ENCODE results near the gene SOX6. TPM values are rescaled to one million over a fixed set of nuclear protein-coding genes. Genes with fewer than 3 reads are reported as not detected.

The SOX6 gene
- total RNA-seq, 1 experiment from 2014 or later, result not detected

- no peak overlapping the region for H3K4me3 ChIP-seq (ENCODE audit: low read length)
- H3K27me3 ChIP-seq (ENCODE audit: low read length), result no peaks in the 10 kb centered on the region
- H3K36me3 ChIP-seq (ENCODE audit: insufficient read depth, low read length), result no peaks in the 10 kb centered on the region
- no peaks in the 10 kb centered on the region for H3K9me3 ChIP-seq (ENCODE audit: low read length)
- peaks cover 6% of the 10 kb centered on the region for H3K4me1 ChIP-seq (ENCODE audit: low read length)
- H4K20me1 ChIP-seq (ENCODE audit: insufficient read depth, low read depth, low read length), result no peaks in the 10 kb centered on the region
- H3K9me2 ChIP-seq (replicated peaks; ENCODE audit: insufficient read depth, low read length), result no peaks in the 10 kb centered on the region
- H2AFZ ChIP-seq (ENCODE audit: low read length), result no peak overlapping the region
- no peak for DNase-seq
- H3K9ac ChIP-seq (ENCODE audit: low read length), result no peak overlapping the region
- H3K27ac ChIP-seq (ENCODE audit: low read length), result no peak overlapping the region
- no peaks in the 10 kb centered on the region for H3K79me2 ChIP-seq (ENCODE audit: low read length)
- no peak overlapping the region for H3K4me2 ChIP-seq (ENCODE audit: low read depth, low read length, poor library complexity, severe bottlenecking)
Observed at GRCh38 chr11:16186680-16187079, 169.7 kb downstream of the SOX6 start.

GRCh38 chr11:16185042-16185441, 171.3 kb downstream of the SOX6 start:
- no peak overlapping the region for H3K27ac ChIP-seq (ENCODE audit: low read length)
- H3K27me3 ChIP-seq (ENCODE audit: low read length), result no peaks in the 10 kb centered on the region
- H4K20me1 ChIP-seq (ENCODE audit: insufficient read depth, low read depth, low read length), result no peaks in the 10 kb centered on the region
- no peaks in the 10 kb centered on the region for H3K36me3 ChIP-seq (ENCODE audit: insufficient read depth, low read length)
- DNase-seq, result no peak
- no peaks in the 10 kb centered on the region for H3K4me1 ChIP-seq (ENCODE audit: low read length)
- H3K4me2 ChIP-seq (ENCODE audit: low read depth, low read length, poor library complexity, severe bottlenecking), result no peak overlapping the region
- no peaks in the 10 kb centered on the region for H3K79me2 ChIP-seq (ENCODE audit: low read length)
- no peaks in the 10 kb centered on the region for H3K9me3 ChIP-seq (ENCODE audit: low read length)
- H2AFZ ChIP-seq (ENCODE audit: low read length), result no peak overlapping the region
- H3K9me2 ChIP-seq (replicated peaks; ENCODE audit: insufficient read depth, low read length), result no peaks in the 10 kb centered on the region
- H3K4me3 ChIP-seq (ENCODE audit: low read length), result no peak overlapping the region
- no peak overlapping the region for H3K9ac ChIP-seq (ENCODE audit: low read length)

- no peak overlapping the region for H3K27ac ChIP-seq (ENCODE audit: low read length)
- no peak overlapping the region for H3K4me3 ChIP-seq (ENCODE audit: low read length)
- no peaks in the 10 kb centered on the region for H3K4me1 ChIP-seq (ENCODE audit: low read length)
- no peaks in the 10 kb centered on the region for H3K9me2 ChIP-seq (replicated peaks; ENCODE audit: insufficient read depth, low read length)
- DNase-seq, result no peak
- H3K9ac ChIP-seq (ENCODE audit: low read length), result no peak overlapping the region
- no peaks in the 10 kb centered on the region for H3K9me3 ChIP-seq (ENCODE audit: low read length)
- no peaks in the 10 kb centered on the region for H3K27me3 ChIP-seq (ENCODE audit: low read length)
- no peaks in the 10 kb centered on the region for H4K20me1 ChIP-seq (ENCODE audit: insufficient read depth, low read depth, low read length)
- H3K4me2 ChIP-seq (ENCODE audit: low read depth, low read length, poor library complexity, severe bottlenecking), result no peak overlapping the region
- H3K36me3 ChIP-seq (ENCODE audit: insufficient read depth, low read length), result no peaks in the 10 kb centered on the region
- no peaks in the 10 kb centered on the region for H3K79me2 ChIP-seq (ENCODE audit: low read length)
- no peak overlapping the region for H2AFZ ChIP-seq (ENCODE audit: low read length)
Observed at GRCh38 chr11:16184588-16184987, 171.8 kb downstream of the SOX6 start.

- DNase-seq, result no peak
- Histone ChIP-seq H3K36me3 (ENCODE audit: insufficient read depth, low read length) (no peaks in the 10 kb centered on the region), H3K4me2 (ENCODE audit: low read depth, low read length, poor library complexity, severe bottlenecking) (no peak overlapping the region), H3K4me1 (ENCODE audit: low read length) (no peaks in the 10 kb centered on the region), H3K79me2 (ENCODE audit: low read length) (no peaks in the 10 kb centered on the region), H3K27me3 (ENCODE audit: low read length) (no peaks in the 10 kb centered on the region), H3K4me3 (ENCODE audit: low read length) (no peak overlapping the region), H3K27ac (ENCODE audit: low read length) (no peak overlapping the region), H3K9me2 (replicated peaks; ENCODE audit: insufficient read depth, low read length) (no peaks in the 10 kb centered on the region), H3K9me3 (ENCODE audit: low read length) (no peaks in the 10 kb centered on the region), H3K9ac (ENCODE audit: low read length) (no peak overlapping the region), H2AFZ (ENCODE audit: low read length) (no peak overlapping the region), H4K20me1 (ENCODE audit: insufficient read depth, low read depth, low read length) (no peaks in the 10 kb centered on the region)
Observed at GRCh38 chr11:16182553-16182952, 173.8 kb downstream of the SOX6 start.

- Histone ChIP-seq H4K20me1 (ENCODE audit: insufficient read depth, low read depth, low read length) (no peaks in the 10 kb centered on the region), H3K4me3 (ENCODE audit: low read length) (no peak overlapping the region), H3K9ac (ENCODE audit: low read length) (no peak overlapping the region), H3K9me3 (ENCODE audit: low read length) (no peaks in the 10 kb centered on the region), H2AFZ (ENCODE audit: low read length) (no peak overlapping the region), H3K9me2 (replicated peaks; ENCODE audit: insufficient read depth, low read length) (no peaks in the 10 kb centered on the region), H3K79me2 (ENCODE audit: low read length) (no peaks in the 10 kb centered on the region), H3K4me1 (ENCODE audit: low read length) (no peaks in the 10 kb centered on the region), H3K27ac (ENCODE audit: low read length) (no peak overlapping the region), H3K36me3 (ENCODE audit: insufficient read depth, low read length) (no peaks in the 10 kb centered on the region), H3K27me3 (ENCODE audit: low read length) (no peaks in the 10 kb centered on the region), H3K4me2 (ENCODE audit: low read depth, low read length, poor library complexity, severe bottlenecking) (no peak overlapping the region)
- DNase-seq, result no peak
Observed at GRCh38 chr11:16180868-16181267, 175.5 kb downstream of the SOX6 start.

GRCh38 chr11:16179676-16180075, 176.7 kb downstream of the SOX6 start:
- DNase-seq, result no peak
- H2AFZ ChIP-seq (ENCODE audit: low read length), result no peak overlapping the region
- H3K36me3 ChIP-seq (ENCODE audit: insufficient read depth, low read length), result no peaks in the 10 kb centered on the region
- no peak overlapping the region for H3K4me2 ChIP-seq (ENCODE audit: low read depth, low read length, poor library complexity, severe bottlenecking)
- no peaks in the 10 kb centered on the region for H3K9me3 ChIP-seq (ENCODE audit: low read length)
- H3K4me1 ChIP-seq (ENCODE audit: low read length), result no peaks in the 10 kb centered on the region
- H3K9ac ChIP-seq (ENCODE audit: low read length), result no peak overlapping the region
- H3K9me2 ChIP-seq (replicated peaks; ENCODE audit: insufficient read depth, low read length), result no peaks in the 10 kb centered on the region
- no peaks in the 10 kb centered on the region for H3K27me3 ChIP-seq (ENCODE audit: low read length)
- H3K4me3 ChIP-seq (ENCODE audit: low read length), result no peak overlapping the region
- no peaks in the 10 kb centered on the region for H4K20me1 ChIP-seq (ENCODE audit: insufficient read depth, low read depth, low read length)
- H3K79me2 ChIP-seq (ENCODE audit: low read length), result no peaks in the 10 kb centered on the region
- H3K27ac ChIP-seq (ENCODE audit: low read length), result no peak overlapping the region

- H3K27me3 ChIP-seq (ENCODE audit: low read length), result no peaks in the 10 kb centered on the region
- no peaks in the 10 kb centered on the region for H4K20me1 ChIP-seq (ENCODE audit: insufficient read depth, low read depth, low read length)
- no peaks in the 10 kb centered on the region for H3K79me2 ChIP-seq (ENCODE audit: low read length)
- no peaks in the 10 kb centered on the region for H3K4me1 ChIP-seq (ENCODE audit: low read length)
- no peak overlapping the region for H3K9ac ChIP-seq (ENCODE audit: low read length)
- H3K36me3 ChIP-seq (ENCODE audit: insufficient read depth, low read length), result no peaks in the 10 kb centered on the region
- no peak overlapping the region for H3K27ac ChIP-seq (ENCODE audit: low read length)
- H2AFZ ChIP-seq (ENCODE audit: low read length), result no peak overlapping the region
- DNase-seq, result no peak
- no peaks in the 10 kb centered on the region for H3K9me2 ChIP-seq (replicated peaks; ENCODE audit: insufficient read depth, low read length)
- H3K4me3 ChIP-seq (ENCODE audit: low read length), result no peak overlapping the region
- no peaks in the 10 kb centered on the region for H3K9me3 ChIP-seq (ENCODE audit: low read length)
- no peak overlapping the region for H3K4me2 ChIP-seq (ENCODE audit: low read depth, low read length, poor library complexity, severe bottlenecking)
Observed at GRCh38 chr11:16178273-16178672, 178.1 kb downstream of the SOX6 start.

- no peaks in the 10 kb centered on the region for H3K4me1 ChIP-seq (ENCODE audit: low read length)
- no peak overlapping the region for H2AFZ ChIP-seq (ENCODE audit: low read length)
- no peaks in the 10 kb centered on the region for H3K9me3 ChIP-seq (ENCODE audit: low read length)
Observed at GRCh38 chr11:16177688-16178087, 178.7 kb downstream of the SOX6 start.

GRCh38 chr11:16173798-16174197, 182.5 kb downstream of the SOX6 start:
- Histone ChIP-seq H2AFZ (ENCODE audit: low read length) (no peak overlapping the region), H3K9me3 (ENCODE audit: low read length) (no peaks in the 10 kb centered on the region), H4K20me1 (ENCODE audit: insufficient read depth, low read depth, low read length) (no peaks in the 10 kb centered on the region), H3K27me3 (ENCODE audit: low read length) (no peaks in the 10 kb centered on the region), H3K9ac (ENCODE audit: low read length) (no peak overlapping the region), H3K4me1 (ENCODE audit: low read length) (no peaks in the 10 kb centered on the region), H3K4me2 (ENCODE audit: low read depth, low read length, poor library complexity, severe bottlenecking) (no peak overlapping the region), H3K4me3 (ENCODE audit: low read length) (no peak overlapping the region), H3K27ac (ENCODE audit: low read length) (no peak overlapping the region), H3K36me3 (ENCODE audit: insufficient read depth, low read length) (no peaks in the 10 kb centered on the region), H3K9me2 (replicated peaks; ENCODE audit: insufficient read depth, low read length) (no peaks in the 10 kb centered on the region), H3K79me2 (ENCODE audit: low read length) (no peaks in the 10 kb centered on the region)
- DNase-seq, result no peak

More at GRCh38 chr11:16177688-16178087, 178.7 kb downstream of the SOX6 start:
- Histone ChIP-seq H3K79me2 (ENCODE audit: low read length) (no peaks in the 10 kb centered on the region), H3K9me2 (replicated peaks; ENCODE audit: insufficient read depth, low read length) (no peaks in the 10 kb centered on the region), H4K20me1 (ENCODE audit: insufficient read depth, low read depth, low read length) (no peaks in the 10 kb centered on the region), H3K36me3 (ENCODE audit: insufficient read depth, low read length) (no peaks in the 10 kb centered on the region), H3K27ac (ENCODE audit: low read length) (no peak overlapping the region), H3K4me3 (ENCODE audit: low read length) (no peak overlapping the region), H3K9ac (ENCODE audit: low read length) (no peak overlapping the region), H3K27me3 (ENCODE audit: low read length) (no peaks in the 10 kb centered on the region), H3K4me2 (ENCODE audit: low read depth, low read length, poor library complexity, severe bottlenecking) (no peak overlapping the region)
- no peak for DNase-seq
